Amniotic stem cell (primary cell): ENCODE data around the gene TRAPPC12.
A peak's percentile ranks its signal among the peaks of the same experiment; 100 is the strongest.
"Not testable (repeated sequence)": the region's sequence is repeated elsewhere in the genome, so short reads cannot be mapped to it uniquely, and the experiment has no call there.

Experiments
- DNase-seq: peaks from one replicate; lab custom pipeline; 2025; lab: John Stamatoyannopoulos, UW

Gene TRAPPC12

DNA sequence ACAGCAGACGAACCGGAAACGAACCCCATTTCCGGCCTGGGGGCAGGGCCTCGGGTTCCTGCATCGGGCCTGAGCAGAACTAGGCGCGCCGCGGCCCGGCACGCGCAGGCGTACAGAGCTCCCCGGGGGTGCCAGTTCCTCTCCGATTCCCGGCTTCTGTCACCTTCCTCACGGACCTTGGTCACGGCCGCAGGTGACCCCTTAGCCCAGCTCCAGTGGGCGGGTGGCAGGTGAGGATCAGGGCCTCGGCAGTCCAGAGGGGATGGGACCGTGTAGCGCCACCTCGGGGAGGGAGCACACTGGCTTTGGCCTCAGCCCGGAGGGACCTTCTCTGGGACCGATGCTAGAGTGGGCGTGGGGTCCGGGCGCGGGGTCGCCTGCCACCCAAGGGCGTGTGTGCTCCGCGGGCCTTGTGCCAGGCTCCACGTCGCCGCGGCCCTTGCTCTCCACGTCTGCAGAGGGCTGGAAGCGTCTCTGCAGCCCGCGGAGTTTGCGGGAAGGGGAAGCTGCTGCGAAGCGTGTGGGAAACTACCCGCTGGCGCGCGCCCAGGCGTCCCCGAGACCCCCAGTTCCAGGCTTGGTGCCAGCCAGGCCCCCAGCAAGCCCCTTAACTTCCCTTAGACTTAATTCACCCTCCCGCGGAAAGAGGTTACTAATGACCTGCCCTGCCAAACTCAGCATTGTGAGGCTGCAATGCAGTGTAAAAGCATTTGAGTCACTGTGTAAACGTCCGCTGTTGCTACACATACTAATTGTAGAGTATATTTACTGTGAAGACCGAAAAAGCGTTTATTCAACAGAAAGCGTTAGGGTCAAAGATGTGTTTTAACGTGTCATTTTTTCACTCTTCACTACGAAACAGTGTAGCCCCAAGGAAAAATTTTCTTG is at the start of gene TRAPPC12:
TSS of gene TRAPPC12 (plus strand) at position 48 of the 888 bp plus-strand sequence. CDS start 7,930 bp downstream, outside the sequence.
- DNase-seq: peak; percentile 73

GRCh38 chr2:3332133-3332532 is 47.4 kb upstream of the TRAPPC12 start:
- DNase-seq: no peak

- DNase-seq: no peak
Observed at GRCh38 chr2:3334392-3335345, 44.8 kb upstream of the TRAPPC12 start.

DNA sequence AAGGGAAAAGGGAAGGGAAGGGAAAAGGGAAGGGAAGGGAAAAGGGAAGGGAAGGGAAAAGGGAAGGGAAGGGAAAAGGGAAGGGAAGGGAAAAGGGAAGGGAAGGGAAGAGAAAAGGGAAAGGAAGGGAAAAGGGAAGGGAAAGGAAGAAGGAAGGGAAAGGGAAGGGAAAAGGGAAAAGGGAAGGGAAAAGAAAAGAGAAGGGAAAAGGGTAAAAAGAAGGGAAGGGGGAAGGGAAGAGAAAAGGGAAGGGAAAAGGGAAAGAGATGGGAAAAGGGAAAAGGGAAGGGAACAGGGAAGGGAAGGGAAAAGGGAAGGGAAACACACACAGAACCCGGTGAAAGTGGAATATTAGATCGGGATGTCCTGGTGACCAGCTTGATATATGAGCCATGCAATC is 42.6 kb upstream of the TRAPPC12 start:
- DNase-seq: no peak

- no peak for DNase-seq
Observed at GRCh38 chr2:3338340-3338739, 41.2 kb upstream of the TRAPPC12 start.

GRCh38 chr2:3340144-3340543 is 39.4 kb upstream of the TRAPPC12 start:
- no peak for DNase-seq

DNA sequence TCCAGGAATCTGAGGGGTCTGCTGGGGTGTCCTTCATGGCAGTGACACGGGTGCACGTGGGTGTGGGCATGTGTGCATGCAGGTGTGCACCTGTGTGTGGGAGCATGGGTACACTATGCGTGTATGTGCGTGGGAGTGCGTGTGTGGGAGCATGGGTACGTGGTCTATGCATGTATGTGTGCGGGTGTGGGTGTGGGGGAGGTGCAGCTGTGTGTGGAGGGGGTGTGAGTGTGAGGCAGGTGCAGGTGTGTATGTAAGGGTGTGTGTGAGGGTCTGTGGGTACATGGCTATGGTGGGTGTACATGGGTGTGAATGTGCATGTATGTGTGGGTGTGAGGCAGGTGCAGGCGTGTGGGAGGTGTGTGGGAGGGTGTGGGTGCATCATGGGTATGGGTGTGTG is 38.2 kb upstream of the TRAPPC12 start:
- no peak for DNase-seq

GRCh38 chr2:3342324-3342723 is 37.2 kb upstream of the TRAPPC12 start:
- DNase-seq: no peak

DNA sequence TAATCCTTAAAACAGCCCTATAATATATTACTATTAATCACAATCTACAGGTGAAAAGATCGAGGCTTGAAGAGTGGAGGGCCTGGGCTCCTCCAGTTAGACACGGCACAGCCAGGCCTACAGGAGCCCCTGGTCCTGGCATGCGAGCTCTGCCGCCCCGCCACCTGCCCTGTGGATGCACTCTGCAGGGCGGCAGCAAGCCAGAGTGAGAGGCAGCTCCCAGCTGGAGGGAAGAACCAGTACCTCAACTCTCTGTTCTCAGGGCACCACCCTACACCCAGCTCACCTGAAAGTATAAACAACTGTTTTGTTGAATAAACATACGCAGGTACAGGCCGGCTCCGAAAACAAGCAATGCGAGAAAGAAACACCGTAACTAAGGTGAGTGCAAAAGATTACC is 36.5 kb upstream of the TRAPPC12 start:
- DNase-seq: no peak

- no peak for DNase-seq
Observed at GRCh38 chr2:3344897-3345296, 34.6 kb upstream of the TRAPPC12 start.

DNA sequence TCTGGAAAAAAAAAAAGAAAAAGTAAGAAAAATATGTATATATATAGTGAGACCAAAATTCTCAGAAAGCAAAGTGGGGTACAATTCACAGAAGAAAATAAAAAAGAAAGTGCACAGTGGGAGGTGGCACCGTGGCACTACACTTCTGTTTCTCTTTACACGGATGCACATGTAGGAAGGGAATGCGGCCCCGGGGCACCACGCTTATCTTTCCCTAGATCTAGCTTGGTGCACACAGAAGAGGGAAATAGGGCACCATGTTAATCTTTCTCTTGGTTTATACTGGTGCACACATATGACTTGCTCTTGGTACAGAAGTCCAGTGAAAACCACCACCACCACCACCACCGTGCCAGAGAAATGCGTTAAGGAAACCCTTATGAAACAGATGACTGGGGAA is 33.9 kb upstream of the TRAPPC12 start:
- DNase-seq: no peak

GRCh38 chr2:3348767-3349166 is 30.7 kb upstream of the TRAPPC12 start:
- no peak for DNase-seq

DNA sequence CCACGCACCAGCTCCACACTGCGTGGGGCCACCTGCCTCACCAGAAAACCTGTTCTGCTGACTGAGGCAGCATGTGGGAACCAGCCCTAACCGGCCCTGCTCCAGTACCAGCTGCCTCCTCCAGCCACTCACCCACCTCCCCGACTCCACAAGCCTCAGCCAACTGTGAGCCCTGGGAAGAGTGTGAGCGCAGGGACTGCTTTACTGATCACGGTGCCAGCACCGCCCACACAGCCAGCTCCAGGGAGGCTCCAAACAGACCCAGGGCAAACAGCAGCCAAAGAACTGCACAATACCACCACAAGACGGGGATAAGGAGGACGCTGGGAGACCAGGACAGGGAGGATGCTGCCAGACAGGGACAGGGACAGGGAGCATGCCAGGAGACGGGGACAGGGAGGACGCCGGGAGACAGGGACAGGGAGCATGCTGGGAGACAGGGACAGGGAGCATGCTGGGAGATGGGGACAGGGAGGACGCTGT is 30.2 kb upstream of the TRAPPC12 start:
- no peak for DNase-seq

GRCh38 chr2:3354986-3355385 is 24.5 kb upstream of the TRAPPC12 start:
- no peak for DNase-seq

GRCh38 chr2:3355951-3356569 is 23.4 kb upstream of the TRAPPC12 start:
- DNase-seq: no peak

GRCh38 chr2:3356799-3357198 is 22.7 kb upstream of the TRAPPC12 start:
- no peak for DNase-seq

- not testable (repeated sequence) for DNase-seq
Observed at GRCh38 chr2:3357446-3357845, 22.0 kb upstream of the TRAPPC12 start.

- no peak for DNase-seq
Observed at GRCh38 chr2:3357926-3358325, 21.6 kb upstream of the TRAPPC12 start.

DNA sequence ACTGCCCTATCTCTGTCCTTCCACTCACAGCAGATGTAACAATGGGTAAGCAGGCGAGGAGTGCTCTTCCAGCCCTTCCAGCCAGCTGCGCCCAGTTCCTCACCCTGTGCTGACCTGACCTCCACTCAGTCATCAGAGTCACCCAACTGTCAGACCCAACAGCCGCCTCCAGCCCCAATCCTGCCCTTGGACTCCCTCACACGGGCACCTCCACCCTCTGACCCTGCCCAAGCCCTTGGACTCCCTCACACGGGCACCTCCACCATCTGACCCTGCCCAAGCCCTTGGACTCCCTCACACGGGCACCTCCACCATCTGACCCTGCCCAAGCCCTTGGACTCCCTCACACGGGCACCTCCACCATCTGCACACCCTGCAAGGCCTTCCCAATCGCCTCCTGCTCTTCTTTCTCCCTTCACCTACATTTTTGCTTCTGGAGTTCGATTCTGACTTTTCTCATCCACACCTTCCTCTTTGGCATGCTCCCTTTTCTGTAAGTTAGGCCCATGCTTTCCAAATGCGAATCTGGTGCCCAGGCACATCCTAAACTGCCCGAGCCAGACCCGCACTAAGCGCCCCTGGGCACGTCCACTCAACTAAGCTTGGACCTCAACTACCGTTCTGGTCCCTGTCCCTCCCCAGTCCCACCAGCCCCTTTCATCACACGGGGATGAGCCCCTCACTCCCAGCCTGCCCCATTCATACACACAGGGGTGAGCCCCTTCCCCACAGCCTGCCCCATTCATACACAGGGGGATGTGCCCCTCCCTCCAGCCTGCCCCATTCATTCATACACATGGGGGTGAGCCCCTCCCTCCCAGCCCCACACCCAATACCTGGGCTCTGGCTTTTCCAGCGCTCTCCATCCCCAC is 17.7 kb upstream of the TRAPPC12 start:
- DNase-seq: no peak

DNA sequence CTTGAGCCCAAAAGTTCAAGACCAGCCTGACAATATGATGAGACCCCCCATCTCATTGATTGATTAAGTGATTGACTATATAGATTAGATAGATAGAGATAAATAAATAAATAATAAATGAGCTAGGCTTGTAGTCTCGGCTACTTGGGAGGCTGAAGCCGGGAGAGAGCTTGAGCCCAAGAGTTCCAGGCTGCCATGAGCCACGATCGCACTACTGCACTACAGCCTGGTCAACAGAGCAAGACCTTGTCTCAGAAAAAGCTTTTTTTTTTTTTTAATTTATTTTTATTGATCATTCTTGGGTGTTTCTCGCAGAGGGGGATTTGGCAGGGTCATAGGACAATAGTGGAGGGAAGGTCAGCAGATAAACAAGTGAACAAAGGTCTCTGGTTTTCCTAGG is 14.3 kb upstream of the TRAPPC12 start:
- DNase-seq: no peak

DNA sequence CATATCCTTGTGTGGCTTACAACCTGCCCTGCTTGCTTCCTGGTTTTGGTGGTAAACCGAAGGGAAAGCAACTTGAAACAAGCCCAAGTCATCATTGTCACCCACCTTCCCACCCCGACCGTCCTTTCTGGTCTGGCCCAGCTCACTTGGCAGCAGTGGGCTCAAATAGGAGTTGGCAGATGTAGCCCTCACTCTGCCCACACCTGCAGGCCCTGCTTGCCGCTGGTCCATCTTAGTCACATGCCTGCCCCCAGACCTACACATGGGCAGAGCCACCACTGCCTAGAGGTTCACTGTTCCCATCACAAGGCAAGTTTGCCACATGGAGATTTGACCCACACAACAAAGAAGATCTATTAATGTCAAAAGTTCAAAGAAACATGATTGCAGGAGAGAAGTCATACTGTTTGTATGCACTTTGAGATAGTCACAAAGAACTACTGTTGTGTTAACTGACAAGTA is 11.2 kb upstream of the TRAPPC12 start:
- DNase-seq: no peak
